Type B pancreatic cell (in vitro differentiated cells): ENCODE measurements around the gene ALOX5. TPM values are rescaled to one million over a fixed set of nuclear protein-coding genes. Genes with fewer than 3 reads are reported as not detected.
"Not testable (repeated sequence)": the region's sequence is repeated elsewhere in the genome, so short reads cannot be mapped to it uniquely, and the experiment has no call there.

Source experiments
- DNase-seq: peaks from one replicate; pipeline ENCODE4 v3.0.0; 2021; ENCODE audit warnings: mixed read lengths; ENCODE audit not compliant: unreplicated experiment; ENCODE audit errors: extremely low spot score
- H3K27ac Mint-ChIP-seq: 2 replicates; pipeline ENCODE4 v1.8.0; 2021; ENCODE audit warnings: mild to moderate bottlenecking, mixed read lengths
- H3K27me3 Mint-ChIP-seq: 2 replicates; pipeline ENCODE4 v1.8.0; 2021; ENCODE audit warnings: mixed read lengths
- H3K36me3 Mint-ChIP-seq: 2 replicates; pipeline ENCODE4 v1.8.0; 2021; ENCODE audit warnings: mixed read lengths
- H3K4me1 Mint-ChIP-seq: one replicate; pipeline ENCODE4 v1.8.0; 2021; ENCODE audit warnings: mixed read lengths; ENCODE audit not compliant: unreplicated experiment
- H3K4me3 Mint-ChIP-seq: 2 replicates; pipeline ENCODE4 v1.8.0; 2021; ENCODE audit warnings: mild to moderate bottlenecking, mixed read lengths
- H3K9me3 Mint-ChIP-seq: 2 replicates; pipeline ENCODE4 v1.8.0; 2021; ENCODE audit warnings: mixed read lengths
- total RNA-seq: library from RNA; stranded (reverse); gene quantifications from 2 replicates; pipeline ENCODE4 v1.2.1, GENCODE V29; 2021; ENCODE audit warnings: low replicate concordance
- TF ChIP-seq, protein P1 (sequence below): fragments of 200-600 bp; sonication (generic); conservative IDR thresholded peaks from 2 replicates; pipeline ENCODE4 v1.5.0; 2021; ENCODE audit warnings: antibody characterized with exemption, mild to moderate bottlenecking

Gene ALOX5
- total RNA-seq, 1 donor from 2014 or later: 7.9 TPM

DNA sequence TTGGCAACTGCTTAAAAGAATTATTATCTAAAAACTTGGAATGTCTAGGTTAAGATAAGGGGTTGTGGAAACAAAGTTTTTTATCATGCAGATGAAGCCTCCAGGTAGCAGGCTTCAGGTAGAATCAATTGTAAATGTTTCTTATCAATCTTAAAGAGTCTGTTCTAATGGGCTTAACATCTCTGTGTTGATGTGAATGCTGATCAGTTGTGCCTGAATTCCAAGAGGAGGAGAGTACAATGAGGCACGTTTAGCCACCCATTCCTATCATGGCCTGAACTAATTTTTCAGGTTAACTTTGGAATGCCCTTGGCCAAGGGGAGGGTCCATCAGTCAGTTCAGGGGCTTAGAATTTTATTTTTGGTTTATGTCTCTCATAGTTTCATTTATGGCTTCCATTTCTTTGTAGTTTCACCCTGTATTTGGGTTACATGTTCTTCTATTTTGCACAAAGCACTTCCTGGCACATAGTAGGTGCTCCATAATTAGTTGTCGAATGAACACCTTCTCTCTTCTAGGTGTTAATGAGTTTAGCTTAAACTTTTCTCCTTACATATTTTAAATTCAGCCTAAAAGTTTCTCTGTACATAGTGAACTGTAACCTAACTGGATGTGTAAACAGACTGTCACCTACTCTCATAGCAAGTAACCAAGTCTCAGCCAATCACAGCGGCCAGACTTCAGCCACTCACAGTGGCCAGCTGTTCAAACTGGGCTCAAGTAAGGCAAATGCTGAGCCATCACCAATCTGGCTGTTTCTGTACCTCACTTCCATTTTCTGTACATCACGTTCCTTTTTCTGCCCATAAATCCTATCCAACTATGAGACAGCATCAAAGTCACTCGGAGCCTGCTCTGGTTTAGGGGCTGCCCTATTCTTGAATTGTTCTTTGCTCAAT is 34.7 kb downstream of the ALOX5 start:
- no peaks in the 10 kb centered on the region for H3K9me3 Mint-ChIP-seq
- no peak overlapping the region for H3K27ac Mint-ChIP-seq
- DNase-seq: no peak
- no peaks in the 10 kb centered on the region for H3K36me3 Mint-ChIP-seq
- no peaks in the 10 kb centered on the region for H3K4me1 Mint-ChIP-seq
- H3K4me3 Mint-ChIP-seq: no peak overlapping the region
- H3K27me3 Mint-ChIP-seq: peaks cover 34% of the 10 kb centered on the region
- TF ChIP-seq, protein P1, sequence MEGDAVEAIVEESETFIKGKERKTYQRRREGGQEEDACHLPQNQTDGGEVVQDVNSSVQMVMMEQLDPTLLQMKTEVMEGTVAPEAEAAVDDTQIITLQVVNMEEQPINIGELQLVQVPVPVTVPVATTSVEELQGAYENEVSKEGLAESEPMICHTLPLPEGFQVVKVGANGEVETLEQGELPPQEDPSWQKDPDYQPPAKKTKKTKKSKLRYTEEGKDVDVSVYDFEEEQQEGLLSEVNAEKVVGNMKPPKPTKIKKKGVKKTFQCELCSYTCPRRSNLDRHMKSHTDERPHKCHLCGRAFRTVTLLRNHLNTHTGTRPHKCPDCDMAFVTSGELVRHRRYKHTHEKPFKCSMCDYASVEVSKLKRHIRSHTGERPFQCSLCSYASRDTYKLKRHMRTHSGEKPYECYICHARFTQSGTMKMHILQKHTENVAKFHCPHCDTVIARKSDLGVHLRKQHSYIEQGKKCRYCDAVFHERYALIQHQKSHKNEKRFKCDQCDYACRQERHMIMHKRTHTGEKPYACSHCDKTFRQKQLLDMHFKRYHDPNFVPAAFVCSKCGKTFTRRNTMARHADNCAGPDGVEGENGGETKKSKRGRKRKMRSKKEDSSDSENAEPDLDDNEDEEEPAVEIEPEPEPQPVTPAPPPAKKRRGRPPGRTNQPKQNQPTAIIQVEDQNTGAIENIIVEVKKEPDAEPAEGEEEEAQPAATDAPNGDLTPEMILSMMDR: no peak

DNA sequence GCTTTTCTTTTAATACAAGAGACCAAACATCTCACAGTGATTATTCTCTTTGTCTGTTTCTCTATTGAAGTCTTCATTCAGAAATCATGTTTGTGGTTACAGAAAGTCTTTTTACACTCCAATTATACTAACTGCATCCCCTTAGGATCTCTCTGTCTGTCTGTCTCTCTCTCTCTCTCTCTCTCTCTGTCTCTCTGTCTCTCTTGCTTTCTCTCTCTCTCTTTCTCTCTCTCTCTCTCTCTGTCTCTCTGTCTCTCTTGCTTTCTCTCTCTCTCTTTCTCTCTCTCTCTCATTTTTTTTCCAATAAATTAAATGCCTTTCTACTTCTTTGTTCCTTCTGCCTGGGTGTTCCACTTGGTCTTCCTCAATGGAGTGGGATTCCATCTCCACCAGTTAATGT is 35.3 kb downstream of the ALOX5 start:
- H3K27ac Mint-ChIP-seq, H3K4me3 Mint-ChIP-seq, H3K36me3 Mint-ChIP-seq, DNase-seq, H3K9me3 Mint-ChIP-seq, H3K4me1 Mint-ChIP-seq: not testable (repeated sequence)
- peaks cover 29% of the 10 kb centered on the region for H3K27me3 Mint-ChIP-seq

DNA sequence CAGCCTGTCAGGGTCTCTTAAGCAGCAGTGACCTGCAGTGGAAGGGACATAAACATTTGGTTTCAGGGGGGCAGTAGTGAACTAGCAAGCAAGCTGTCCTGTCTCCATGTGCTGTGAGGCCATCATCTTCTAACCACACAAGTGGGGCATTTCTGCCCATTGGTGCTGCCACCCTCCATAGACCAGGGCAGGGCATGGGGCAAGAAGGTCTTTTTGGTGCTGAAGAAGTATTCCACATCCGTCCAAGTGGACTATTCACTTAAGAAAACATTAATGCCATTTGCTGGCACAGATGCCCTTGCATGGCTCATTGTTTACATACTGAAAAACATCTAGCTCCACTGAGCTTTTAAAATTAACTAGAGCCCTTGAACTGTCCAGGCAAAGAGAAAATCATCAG is 35.8 kb downstream of the ALOX5 start:
- no peak overlapping the region for H3K4me3 Mint-ChIP-seq

DNA sequence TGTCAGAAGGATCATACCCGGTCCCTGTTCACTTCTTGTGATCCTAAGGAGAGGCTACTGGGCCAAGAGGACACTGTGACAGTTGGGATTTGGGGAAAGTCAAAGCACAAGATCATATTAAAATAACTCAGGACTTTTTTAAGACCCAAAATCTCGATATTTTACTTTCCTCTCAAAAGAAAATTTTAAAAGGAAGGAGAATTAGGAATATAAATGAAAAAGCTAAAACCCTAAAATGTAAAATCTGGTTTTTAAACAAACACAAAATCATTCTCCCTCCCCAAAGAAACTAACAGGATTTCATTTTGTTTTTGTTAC is 36.4 kb downstream of the ALOX5 start:
- TF ChIP-seq, protein P1: no peak
- H3K27me3 Mint-ChIP-seq: peaks cover 29% of the 10 kb centered on the region

More for the DNA sequence above, 35.8 kb downstream of the ALOX5 start:
- H3K27ac Mint-ChIP-seq: no peak overlapping the region
- H3K9me3 Mint-ChIP-seq: no peaks in the 10 kb centered on the region
- peaks cover 29% of the 10 kb centered on the region for H3K27me3 Mint-ChIP-seq
- TF ChIP-seq, protein P1: no peak
- no peaks in the 10 kb centered on the region for H3K36me3 Mint-ChIP-seq
- H3K4me1 Mint-ChIP-seq: no peaks in the 10 kb centered on the region
- DNase-seq: no peak

DNA sequence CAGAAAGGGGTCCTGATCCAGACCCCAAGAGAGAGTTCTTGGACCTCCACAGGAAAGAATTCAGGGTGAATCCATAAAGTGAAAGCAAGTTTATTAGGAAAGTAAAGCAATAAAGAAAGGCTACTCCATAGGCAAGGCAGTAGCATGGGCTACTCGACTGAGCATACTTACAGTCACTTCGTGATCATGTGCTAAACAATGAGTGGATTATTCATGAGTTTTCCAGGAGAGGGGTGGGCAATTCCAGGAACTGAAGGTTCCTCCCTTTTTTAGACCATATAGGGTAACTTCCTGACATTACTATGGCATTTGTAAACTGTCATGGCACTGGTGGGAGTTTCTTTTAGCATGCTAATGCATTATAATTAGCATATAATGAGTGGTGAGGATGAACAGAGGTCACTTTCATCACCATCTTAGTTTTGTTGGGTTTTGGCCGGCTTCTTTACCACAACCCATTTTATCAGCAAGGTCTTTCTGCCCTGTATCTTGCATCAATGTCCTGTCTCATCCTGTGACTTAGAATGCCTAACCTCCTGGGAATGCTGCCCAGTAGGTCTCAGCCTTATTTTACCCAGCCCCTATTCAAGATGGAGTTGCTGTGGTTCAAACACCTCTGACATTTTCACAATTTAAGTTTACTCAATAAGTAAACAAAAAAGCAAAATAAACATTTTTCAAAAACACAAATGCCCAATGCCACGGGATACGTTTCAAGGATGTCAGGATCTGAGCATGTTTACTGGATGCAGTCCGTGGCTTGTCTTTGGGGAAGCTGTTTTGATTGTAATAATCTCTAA is 37.0 kb downstream of the ALOX5 start:
- no peak for DNase-seq
- no peak overlapping the region for H3K27ac Mint-ChIP-seq
- no peak overlapping the region for H3K4me3 Mint-ChIP-seq
- no peaks in the 10 kb centered on the region for H3K4me1 Mint-ChIP-seq
- H3K27me3 Mint-ChIP-seq: peaks cover 29% of the 10 kb centered on the region
- H3K9me3 Mint-ChIP-seq: no peaks in the 10 kb centered on the region
- TF ChIP-seq, protein P1: no peak
- no peaks in the 10 kb centered on the region for H3K36me3 Mint-ChIP-seq

More for the DNA sequence above, 36.4 kb downstream of the ALOX5 start:
- H3K9me3 Mint-ChIP-seq: no peaks in the 10 kb centered on the region
- no peak overlapping the region for H3K4me3 Mint-ChIP-seq
- no peaks in the 10 kb centered on the region for H3K4me1 Mint-ChIP-seq
- no peak overlapping the region for H3K27ac Mint-ChIP-seq
- no peak for DNase-seq
- H3K36me3 Mint-ChIP-seq: no peaks in the 10 kb centered on the region

DNA sequence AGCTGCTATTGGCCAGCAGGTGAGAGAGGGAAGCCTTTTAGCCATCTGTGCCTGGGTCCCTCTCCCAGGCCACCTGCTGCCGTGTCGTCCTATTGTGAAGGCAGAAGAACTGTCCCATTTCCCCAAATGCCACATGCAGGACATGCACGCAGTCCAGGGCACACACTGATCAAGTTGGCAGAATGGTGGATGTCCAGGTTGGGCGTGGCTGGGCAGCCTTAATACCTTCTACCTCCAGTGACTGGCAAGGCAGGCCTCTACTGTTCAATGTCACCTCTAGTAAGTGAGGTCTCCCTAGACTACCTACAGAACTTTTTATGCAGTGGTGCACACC is 37.6 kb downstream of the ALOX5 start:
- Mint-ChIP-seq H3K36me3 (no peaks in the 10 kb centered on the region), H3K4me3 (no peak overlapping the region), H3K9me3 (no peaks in the 10 kb centered on the region), H3K4me1 (no peaks in the 10 kb centered on the region), H3K27ac (no peak overlapping the region), H3K27me3 (peaks cover 28% of the 10 kb centered on the region)
- TF ChIP-seq, protein P1: no peak
- no peak for DNase-seq

DNA sequence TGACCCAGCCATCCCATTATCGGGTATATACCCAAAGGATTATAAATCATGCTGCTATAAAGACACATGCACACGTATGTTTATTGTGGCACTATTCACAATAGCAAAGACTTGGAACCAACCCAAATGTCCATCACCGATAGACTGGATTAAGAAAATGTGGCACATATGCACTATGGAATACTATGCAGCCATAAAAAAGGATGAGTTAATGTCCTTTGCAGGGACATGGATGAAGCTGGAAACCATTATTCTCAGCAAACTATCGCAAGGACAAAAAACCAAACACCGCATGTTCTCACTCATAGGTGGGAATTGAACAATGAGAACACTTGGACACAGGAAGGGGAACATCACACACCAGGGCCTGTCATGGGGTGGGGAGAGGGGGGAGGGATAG is 41.0 kb downstream of the ALOX5 start:
- H3K36me3 Mint-ChIP-seq, DNase-seq, H3K9me3 Mint-ChIP-seq, H3K4me3 Mint-ChIP-seq, H3K27ac Mint-ChIP-seq, H3K4me1 Mint-ChIP-seq: not testable (repeated sequence)
- H3K27me3 Mint-ChIP-seq: peaks cover 14% of the 10 kb centered on the region
